Stimulated activated CD4-positive, alpha-beta T cell treated with anti-CD3 and anti-CD28 coated beads, Interleukin-4, amount 100 ng/mL, for 4 hours (primary cell): ENCODE results near the gene SCIN.
"Not testable (repeated sequence)": the region's sequence is repeated elsewhere in the genome, so short reads cannot be mapped to it uniquely, and the experiment has no call there.

Experiments
- DNase-seq, 2 experiments: peaks; one replicate each; pipeline ENCODE4 v3.0.0-alpha.2; 2020

SCIN gene

DNA sequence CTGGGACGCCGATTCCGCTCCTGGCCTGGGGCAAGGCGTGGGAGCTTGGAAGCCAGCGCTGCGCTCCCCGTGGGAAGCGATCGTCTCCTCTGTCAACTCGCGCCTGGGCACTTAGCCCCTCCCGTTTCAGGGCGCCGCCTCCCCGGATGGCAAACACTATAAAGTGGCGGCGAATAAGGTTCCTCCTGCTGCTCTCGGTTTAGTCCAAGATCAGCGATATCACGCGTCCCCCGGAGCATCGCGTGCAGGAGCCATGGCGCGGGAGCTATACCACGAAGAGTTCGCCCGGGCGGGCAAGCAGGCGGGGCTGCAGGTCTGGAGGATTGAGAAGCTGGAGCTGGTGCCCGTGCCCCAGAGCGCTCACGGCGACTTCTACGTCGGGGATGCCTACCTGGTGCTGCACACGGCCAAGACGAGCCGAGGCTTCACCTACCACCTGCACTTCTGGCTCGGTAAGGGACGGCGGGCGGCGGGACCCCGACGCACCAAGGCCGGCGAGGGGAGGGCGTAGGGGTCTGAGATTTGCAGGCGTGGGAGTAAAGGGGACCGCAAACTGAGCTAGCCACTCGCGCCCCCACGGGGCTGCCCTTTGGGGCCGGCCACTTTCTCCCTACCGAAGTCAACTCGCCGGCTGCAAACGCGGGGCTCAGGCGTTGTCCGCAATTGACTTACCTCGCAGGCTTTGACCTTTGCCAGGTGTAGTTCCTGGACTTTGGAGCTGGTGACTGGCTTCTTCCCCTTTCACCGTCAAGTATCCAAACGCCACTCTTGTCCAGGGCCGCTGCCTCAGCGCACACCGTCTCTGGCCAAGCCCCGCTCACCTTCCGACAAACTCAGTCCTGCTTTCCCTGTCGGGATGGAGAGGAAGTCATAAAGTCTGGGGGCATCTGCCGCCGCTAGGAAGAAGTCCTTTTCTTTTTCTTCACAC is at the start of gene SCIN:
Gene SCIN (plus strand): TSS at position 187 of the 928 bp plus-strand sequence. CDS start 67 bp downstream, at position 254.
- DNase-seq, result peak in 1 of 2 experiments; percentile 6

DNA sequence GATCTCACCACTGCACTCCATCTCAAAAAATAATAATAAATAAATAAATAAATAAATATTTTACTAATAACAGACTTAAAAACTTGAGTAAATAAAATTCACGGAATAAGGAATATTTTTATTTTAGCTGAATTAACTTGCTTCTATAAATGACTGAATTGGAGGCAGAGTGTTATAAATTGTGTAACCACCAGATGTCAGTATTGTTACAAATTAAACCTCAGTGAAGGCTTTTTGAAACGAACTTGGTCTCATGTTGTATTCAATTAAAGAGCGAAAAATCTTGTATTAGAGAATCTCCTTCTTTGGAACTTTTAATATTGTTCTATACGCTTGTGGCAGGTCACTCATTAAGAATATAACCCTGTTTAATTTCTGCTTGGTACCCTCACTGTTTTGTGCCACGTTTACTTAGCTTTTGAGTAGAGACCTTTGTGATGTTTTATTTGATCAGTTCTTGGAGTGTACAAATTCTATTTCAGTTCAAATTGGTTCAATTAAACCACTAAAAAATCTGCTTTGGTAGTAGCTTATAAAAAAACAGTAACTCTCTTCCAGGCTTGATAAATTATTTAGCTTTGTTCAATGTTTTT is 45.6 kb upstream of the SCIN start:
- DNase-seq, result no peak

DNA sequence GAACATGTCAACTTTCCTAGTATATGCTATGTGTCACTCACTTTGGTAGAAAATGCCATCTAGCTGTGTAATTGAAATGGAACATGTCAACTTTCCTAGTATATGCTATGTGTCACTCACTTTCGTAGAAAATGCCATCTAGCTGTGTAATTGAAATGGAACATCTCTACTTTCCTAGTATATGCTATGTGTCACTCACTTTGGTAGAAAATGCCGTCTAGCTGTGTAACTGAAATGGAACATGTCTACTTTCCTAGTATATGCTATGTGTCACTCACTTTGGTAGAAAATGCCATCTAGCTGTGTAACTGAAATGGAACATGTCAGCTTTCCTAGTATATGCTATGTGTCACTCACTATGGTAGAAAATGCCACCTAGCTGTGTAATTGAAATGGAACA is 43.8 kb upstream of the SCIN start:
- DNase-seq, result not testable (repeated sequence)

DNA sequence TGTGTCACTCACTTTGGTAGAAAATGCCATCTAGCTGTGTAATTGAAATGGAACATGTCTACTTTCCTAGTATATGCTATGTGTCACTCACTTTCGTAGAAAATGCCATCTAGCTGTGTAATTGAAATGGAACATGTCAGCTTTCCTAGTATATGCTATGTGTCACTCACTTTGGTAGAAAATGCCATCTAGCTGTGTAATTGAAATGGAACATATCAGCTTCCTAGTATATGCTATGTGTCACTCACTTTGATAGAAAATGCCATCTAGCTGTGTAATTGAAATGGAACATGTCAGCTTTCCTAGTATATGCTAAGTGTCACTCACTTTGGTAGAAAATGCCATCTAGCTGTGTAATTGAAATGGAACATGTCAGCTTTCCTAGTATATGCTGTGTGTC is 42.9 kb upstream of the SCIN start:
- DNase-seq, result not testable (repeated sequence)

DNA sequence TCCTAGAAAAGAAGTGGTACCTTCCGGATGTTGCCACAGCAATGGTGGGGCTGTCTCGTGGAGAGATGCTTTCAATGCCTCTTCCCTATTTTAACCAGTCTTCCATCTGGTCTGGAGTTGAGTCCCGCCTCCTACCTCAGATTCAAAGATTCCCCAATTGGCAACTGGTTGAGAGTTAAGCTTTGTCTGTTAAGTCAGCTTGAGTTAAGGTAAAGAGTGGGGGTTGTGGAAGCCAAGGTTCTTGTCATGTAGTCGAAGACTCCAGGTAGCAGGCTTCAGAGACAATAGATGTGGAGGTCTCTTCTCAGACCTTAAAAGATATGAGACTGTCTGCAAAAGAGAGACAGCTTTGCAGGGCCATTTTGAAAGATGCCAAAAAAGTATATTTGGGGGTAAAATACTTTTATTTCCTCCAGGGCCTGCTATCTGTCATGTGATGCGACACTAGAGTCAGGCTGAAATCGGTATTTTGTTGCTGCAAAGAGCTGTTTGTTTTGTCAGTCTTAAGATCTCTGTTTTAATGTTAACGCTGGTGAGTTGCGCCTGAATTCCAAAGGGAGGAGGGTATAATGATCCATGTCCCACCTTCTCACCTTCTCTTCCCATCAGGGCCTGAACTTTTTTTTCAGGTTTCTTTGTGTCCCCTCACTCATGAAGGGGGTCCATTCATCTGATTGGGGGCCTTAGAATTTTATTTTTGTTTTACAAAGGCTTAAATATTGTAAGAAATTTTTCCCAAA is 40.4 kb upstream of the SCIN start:
- no peak for DNase-seq

DNA sequence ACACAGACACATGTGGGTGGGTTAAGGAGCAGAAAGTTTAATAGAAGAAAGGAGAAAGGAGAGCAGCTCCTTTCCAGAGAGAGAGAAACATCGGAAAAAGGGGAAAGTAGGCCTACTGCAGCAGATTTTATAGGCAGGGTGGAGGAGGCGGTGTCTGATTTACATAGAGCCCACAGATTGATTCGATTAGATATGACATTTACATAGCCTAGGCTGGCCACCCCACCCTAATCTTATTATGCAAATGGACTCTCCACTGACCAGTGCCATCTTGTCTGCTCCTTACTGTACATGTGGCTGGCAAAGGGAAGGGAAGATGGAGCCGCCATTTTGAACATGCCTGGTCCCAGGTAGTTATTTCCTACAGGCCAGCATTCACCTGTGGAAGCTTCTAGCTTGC is 38.7 kb upstream of the SCIN start:
- no peak for DNase-seq

DNA sequence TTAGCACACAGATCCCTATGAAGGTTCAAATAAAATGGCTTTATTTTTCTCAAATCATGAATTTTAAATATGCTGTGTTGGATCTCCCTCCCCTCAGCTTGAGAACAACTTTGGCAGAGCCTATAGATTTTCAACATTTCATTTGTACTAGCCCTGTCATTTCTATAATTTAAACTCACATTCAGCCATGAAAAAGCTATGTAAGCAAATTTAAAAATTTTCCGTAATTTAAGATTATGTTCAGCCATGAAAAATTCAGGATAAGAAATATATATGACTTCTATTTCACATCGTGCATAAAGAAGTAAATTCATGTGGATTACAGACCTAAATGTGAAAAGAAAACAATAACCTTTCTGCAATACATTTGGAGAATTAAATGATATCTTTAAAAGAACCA is 36.5 kb upstream of the SCIN start:
- no peak for DNase-seq

DNA sequence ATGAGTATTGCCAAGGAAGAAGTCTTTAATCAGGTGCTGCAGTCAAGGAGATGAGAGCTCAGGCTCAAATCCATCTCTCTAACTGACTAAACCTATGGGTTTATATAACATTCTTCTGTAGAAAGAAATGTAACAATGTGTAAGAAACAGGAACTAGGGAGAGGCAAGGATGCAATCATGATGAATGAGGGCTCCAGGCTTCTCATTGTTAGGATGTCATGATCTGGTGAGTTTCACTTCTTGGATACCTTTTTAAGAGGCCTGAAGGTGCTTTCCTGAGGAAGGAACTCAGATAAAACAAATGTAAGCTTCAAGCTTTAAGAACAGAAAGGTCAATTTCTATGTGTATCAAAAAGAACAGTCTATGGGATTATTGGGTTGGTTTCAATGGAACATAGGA is 30.8 kb upstream of the SCIN start:
- DNase-seq, result no peak

DNA sequence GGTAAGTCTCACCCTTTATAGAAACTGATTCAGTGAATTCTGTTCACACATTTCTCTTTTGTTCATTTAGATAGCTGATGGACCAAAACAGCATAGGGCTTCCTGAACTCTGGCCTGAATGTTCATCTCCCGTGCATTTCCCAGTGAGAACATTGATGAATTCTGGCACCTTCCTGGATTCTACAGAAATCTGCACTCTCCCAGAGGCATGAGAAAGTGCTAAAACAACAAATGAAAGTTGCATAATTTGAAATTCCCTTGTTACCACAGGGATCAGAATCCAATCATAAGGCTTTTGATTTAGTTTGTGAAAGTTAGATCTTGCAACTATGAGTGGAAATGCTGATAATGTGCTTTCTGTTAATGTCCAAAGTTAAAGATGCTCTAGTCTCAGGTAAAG is 29.7 kb upstream of the SCIN start:
- DNase-seq, result no peak

DNA sequence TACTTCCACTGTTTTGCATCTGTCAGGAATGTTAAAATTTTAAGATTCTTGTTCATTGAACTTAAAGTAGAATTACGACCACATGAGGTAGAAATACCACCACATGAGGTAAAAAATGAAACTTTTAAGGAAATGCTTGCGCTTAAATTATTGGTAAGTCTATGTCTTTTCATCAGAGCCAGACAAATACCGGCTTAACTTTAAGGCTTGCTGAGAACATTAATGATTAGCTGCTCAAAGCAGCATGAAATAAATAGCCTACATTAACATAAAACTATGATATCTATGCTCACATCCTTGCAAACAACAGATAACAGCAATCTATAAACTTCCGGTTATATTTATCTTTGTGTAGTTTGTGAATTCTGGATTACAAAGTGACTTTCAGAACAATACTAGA is 26.9 kb upstream of the SCIN start:
- DNase-seq, result no peak

DNA sequence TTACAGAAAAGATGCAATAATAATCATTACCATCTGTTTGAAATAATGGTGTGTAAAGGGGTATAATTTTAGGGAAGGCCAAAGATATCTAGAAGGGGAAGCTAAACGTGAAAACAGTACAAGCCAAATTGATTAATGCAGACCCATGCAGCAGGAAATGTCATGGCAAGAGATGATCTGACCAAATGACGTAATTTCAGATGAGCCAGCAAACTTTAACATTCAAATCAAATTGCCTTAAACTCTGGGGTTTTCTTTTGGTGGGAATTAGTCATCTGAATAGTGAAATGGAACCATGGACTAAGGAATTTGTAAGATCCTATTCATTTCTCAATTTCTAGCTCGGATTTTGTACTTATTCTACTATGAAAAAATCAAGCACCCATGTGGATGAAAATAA is 21.4 kb upstream of the SCIN start:
- no peak for DNase-seq

DNA sequence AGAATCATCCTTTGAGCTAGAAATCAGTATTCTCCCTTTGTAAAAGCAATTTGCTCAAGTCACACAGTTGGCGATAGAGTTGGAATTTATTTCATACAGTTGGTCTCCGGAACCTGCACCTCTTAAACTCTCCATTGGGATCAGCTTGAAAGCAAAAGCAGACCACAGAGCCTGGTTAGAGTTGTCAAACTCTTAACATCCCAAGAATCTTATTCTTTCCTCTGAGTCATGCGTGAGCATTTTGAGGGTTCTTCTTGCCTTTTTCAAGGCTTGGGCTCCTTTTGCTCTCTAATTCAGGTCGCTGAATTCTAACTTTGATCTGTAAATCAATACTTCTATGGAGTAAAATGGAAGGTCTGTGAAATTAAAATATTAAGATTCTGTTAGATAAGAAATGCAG is 19.6 kb upstream of the SCIN start:
- DNase-seq, result no peak

DNA sequence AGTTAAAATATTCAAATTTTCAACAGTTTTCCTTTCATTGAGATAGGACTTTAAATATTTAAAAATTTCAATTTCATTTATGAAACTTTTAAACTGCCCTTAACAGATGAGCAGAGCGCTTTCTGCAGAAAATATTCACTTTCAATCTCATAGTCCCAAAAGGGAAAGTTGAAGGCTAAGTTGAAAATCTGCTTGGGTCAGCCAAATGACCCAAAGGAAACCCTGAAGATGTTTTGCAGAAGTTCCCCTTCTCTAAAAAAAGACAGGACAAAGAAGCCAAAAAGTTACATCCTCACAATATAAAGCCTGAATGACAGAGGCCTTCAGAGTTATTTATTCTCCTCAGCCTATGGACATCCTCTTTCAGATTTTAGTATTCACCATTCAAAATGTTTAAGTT is 17.6 kb upstream of the SCIN start:
- DNase-seq, result no peak

DNA sequence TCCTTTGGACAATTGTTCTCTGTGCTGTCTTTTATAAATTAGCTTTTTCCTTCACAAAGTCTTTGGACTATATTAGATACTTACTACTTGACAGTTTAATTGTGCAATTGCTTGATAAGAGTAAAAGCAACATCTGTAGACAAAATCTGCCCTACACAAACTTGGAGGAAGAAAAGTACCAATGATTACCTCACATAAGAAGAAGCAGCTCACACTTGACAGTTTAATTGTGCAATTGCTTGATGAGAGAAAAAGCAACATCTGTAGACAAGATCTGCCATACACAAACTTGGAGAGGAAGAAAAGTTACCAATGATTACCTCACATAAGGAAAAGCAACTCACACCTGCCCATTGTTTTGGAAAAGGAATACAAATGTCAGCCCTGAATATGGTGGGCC is 17.1 kb upstream of the SCIN start:
- DNase-seq, result no peak

DNA sequence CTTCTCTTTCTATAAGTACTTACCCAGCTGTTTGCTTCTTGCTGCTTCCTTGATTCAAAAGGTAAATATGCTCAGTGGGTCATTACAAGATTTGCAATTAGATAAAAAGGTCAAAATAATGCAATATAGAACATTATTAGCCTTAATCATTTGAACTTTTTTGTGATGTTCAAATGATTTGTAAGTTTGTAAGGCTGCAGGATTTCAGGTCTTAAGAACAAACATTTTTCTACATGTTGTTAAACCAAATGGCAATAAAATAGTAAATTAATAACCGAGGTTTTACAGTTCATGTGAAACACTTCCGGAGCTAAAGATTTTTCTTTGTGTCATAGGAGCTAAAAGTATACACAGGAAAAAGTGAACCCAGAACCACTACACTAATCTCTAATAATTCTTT is 16.2 kb upstream of the SCIN start:
- no peak for DNase-seq

DNA sequence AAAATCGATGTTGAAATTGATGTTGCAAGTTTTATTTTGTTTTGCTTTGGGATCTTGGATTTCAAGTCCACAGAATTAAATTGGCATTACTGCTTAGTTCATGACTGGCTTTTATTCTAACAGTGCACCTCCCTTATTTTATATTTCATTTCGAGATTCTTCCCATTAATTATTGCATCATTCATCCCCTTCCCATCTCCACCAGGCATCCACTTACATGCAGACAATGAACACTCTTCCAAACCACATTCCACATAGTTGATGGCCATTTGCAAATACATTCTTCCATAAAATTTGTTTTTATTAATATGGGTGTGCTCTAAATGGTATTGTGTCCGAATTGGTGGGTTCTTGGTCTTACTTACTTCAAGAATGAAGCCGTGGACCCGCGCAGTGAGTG is 15.6 kb upstream of the SCIN start:
- DNase-seq, result no peak

DNA sequence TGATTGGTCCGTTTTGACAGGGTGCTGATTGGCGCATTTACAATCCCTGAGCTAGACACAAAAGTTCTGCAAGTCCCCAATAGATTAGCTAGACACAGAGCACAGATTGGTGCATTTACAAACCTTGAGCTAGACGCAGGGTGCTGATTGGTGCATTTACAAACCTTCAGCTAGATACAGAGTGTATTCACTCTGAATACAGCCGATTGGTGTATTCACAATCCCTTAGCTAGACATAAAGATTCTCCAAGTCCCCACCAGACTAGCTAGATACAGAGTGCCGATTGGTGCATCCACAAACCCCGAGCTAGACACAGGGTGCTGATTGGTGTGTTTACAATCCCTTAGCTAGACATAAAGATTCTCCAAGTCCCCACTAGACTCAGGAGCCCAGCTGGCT is 14.8 kb upstream of the SCIN start:
- not testable (repeated sequence) for DNase-seq

DNA sequence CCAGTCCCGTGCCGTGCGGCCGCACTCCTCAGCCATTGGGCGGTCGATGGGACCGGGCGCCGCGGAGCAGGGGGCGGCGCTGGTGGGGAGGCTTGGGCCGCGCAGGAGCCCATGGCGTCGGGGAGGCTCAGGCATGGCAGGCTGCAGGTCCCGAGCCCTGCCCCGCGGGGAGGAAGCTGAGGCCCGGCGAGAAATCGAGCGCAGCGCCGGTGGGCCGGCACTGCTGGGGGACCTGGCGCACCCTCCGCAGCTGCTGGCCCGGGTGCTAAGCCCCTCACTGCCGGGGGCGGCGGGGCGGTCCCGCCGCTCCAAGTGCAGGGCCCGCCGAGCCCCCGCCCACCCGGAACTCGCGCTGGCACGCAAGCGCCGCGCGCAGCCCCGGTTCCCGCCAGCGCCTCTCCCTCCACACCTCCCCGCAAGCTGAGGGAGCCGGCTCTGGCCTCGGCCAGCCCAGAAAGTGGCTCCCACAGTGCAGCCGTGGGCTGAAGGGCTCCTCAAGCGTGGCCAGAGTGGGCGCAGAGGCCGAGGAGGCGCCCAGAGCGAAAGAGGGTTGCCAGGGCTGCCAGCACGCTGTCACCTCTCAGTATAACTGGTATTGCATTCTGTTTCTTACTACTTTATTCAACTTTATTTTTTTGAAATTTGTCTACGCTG is 14.3 kb upstream of the SCIN start:
- not testable (repeated sequence) for DNase-seq

DNA sequence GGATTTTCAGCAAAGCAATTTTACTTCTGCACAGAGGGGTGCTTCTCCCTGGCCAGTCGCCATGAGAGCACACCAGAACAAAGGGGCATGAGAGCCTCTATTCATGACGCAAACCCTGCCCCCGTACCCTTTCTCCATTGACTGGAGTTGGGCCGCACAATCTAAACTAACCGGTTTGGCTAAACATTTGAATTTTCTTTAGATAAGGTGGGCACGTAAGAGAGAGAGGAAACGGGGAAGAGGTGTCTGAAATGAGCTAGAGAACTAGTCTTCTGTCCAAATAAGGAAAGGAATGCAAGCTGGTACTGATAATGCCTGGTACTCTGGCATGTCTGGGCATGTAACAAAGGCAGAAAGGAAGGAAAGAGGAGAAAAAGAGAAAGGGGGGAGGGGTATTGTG is 13.2 kb upstream of the SCIN start:
- DNase-seq, result no peak

DNA sequence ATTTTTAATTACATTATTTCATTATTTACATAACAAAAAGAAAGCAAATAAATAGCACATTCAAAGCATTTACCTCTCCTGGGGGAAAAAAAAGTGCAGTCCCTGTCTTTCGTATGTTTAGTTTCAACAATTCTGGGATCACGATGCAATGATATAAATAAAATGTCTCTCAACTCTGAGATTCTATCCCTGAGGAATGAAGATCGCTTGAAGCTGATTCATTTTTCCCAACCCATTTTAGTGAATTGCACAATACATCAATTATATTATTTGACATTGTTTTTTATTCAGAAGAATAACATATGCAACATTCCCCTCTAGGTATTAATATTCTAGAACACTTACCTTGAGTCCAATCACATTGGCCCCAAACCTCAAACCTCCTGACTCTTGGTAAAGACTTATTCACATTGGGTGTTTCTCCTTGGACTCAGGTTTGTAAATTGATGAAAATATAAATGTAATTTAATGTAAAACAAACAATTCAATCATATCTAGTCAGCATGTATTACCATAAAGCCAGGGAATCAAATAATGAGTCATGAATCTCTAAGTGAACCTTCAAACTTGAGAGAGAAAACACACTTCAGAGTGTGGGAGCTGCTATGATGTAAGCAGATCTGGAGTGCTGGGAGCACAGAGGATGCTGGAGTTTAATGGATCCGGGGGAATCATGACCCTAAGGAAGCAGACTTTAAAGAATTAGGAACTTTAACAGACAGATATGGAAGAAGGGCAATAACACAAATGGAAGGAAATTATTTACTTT is 5.3 kb upstream of the SCIN start:
- DNase-seq, result no peak

DNA sequence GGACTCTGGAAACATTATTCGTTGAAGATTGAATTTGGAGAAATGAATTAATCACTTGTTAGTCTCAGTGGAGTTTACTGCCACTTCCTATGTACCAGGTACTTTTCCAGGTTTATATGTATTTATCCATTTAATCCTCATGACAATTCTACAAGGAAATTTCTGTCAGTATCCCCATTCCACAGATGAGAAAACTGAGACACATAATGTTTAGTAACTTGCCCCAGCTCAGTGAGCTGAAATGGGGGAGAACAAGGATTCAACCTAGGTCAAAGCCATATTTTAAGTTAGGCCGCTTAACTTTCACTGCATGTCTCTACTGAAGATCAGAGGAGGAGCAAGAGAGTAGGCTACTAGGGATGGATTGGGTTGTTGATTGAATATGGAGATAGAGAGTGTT is 4.6 kb upstream of the SCIN start:
- no peak for DNase-seq

DNA sequence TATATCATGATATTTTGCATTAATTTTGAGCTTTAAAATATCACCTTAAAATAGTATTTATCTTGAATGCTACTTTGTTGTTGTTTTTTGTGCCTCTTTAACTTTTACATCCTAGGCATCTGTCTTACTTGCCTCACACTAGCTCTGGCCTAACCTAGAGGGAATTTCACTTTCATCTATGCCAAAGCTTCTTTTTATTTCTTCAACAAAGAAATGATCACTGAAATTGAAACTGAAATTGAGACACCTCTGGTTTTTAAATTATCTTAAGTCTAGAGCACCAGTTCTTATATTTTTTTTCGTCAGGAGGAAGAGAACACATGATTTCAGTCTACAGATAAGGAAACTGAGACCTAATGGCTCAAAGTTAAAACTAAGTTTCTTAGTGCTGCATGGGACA is 3.5 kb upstream of the SCIN start:
- DNase-seq, result no peak

DNA sequence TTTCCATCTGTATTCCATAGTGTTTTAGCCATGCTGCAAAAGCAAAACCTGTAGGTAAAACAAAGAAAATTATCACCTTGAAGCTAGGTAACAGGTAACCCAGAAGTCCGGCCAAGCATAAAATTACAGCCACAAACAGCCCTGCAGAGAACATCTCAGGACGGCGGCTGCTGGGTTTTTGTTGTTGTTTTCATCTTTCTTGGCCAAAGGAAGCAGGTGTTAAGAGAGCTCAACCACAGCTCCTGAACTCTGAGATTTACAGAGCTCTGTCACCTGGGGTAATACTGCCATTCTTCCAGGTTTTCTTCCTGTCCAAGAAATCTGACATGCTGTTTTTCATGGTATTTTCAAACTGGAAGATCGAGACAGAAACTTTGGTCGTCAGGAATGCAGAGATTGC is 847 bp upstream of the SCIN start:
- DNase-seq, result no peak
